Retinal pigment epithelial cell (primary cell): ENCODE measurements around the gene SNX9.

Experiments
- DNase-seq: peaks from one replicate; pipeline ENCODE4 v3.0.0-alpha.2; 2010; ENCODE audit warnings: low read depth
- H3K4me3 ChIP-seq: 2 replicates; pipeline ENCODE4 v1.5.1; 2011; ENCODE audit warnings: mild to moderate bottlenecking, low read length, control low read depth, moderate library complexity
- TF ChIP-seq, protein P1 (sequence below): conservative IDR thresholded peaks from 2 replicates; pipeline ENCODE4 v1.5.1; 2011; ENCODE audit warnings: low read depth, low read length, control low read depth, inconsistent platforms

Gene SNX9

GRCh38 chr6:157925771-157926170 is 102.7 kb downstream of the SNX9 start:
- no peak overlapping the region for H3K4me3 ChIP-seq
- TF ChIP-seq, protein P1, sequence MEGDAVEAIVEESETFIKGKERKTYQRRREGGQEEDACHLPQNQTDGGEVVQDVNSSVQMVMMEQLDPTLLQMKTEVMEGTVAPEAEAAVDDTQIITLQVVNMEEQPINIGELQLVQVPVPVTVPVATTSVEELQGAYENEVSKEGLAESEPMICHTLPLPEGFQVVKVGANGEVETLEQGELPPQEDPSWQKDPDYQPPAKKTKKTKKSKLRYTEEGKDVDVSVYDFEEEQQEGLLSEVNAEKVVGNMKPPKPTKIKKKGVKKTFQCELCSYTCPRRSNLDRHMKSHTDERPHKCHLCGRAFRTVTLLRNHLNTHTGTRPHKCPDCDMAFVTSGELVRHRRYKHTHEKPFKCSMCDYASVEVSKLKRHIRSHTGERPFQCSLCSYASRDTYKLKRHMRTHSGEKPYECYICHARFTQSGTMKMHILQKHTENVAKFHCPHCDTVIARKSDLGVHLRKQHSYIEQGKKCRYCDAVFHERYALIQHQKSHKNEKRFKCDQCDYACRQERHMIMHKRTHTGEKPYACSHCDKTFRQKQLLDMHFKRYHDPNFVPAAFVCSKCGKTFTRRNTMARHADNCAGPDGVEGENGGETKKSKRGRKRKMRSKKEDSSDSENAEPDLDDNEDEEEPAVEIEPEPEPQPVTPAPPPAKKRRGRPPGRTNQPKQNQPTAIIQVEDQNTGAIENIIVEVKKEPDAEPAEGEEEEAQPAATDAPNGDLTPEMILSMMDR: no peak
- no peak for DNase-seq

GRCh38 chr6:157927011-157927410 is 104.0 kb downstream of the SNX9 start:
- H3K4me3 ChIP-seq: no peak overlapping the region
- TF ChIP-seq, protein P1: no peak
- no peak for DNase-seq

- TF ChIP-seq, protein P1: no peak
- DNase-seq: no peak
- no peak overlapping the region for H3K4me3 ChIP-seq
Observed at GRCh38 chr6:157928428-157928827, 105.4 kb downstream of the SNX9 start.

DNA sequence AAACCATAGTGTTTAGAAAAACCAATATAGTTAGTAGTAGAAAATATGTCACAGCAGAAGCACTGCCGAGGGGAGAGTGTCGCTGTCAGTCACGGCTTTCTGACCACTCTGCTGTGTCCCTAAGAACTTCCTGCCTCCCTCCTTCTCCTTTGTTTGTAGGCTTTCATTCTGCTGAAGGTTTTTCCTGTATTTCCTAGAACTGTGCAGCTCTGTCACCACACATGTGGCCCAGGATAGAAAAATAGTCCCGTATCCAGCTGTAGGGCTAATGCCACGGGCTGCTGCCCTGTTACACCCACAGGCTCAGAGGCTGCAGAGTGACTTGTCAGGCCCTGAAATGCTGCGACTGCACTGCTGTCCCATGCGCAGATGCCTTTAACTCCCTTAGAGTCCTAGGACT is 106.0 kb downstream of the SNX9 start:
- DNase-seq: no peak

GRCh38 chr6:157929765-157930319 is 106.8 kb downstream of the SNX9 start:
- DNase-seq: no peak
- H3K4me3 ChIP-seq: no peak overlapping the region
- TF ChIP-seq, protein P1: no peak

More for the DNA sequence above, 106.0 kb downstream of the SNX9 start:
- TF ChIP-seq, protein P1: no peak
- no peak overlapping the region for H3K4me3 ChIP-seq

- DNase-seq: no peak
- TF ChIP-seq, protein P1: no peak
- H3K4me3 ChIP-seq: no peak overlapping the region
Observed at GRCh38 chr6:157935786-157936185, 112.7 kb downstream of the SNX9 start.

DNA sequence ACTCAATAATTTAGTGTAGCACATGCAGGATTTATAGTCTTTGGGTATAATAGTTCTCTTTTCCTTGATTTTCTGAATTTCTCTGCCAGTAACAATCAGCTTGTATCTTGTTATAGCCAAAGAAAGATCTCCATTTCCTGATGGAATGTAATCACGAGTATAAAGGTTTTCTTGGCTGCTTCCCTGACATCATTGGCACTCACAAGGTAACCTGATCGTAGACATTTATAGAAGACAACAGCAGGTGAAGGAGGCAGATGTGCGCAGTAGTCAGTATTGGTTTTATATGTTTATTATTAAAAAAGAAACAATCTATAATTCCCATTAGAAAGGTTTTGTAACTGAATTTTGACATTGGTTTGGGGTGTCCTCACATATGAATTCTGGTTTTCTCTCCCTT is 114.3 kb downstream of the SNX9 start:
- DNase-seq: no peak
- H3K4me3 ChIP-seq: no peak overlapping the region
- TF ChIP-seq, protein P1: no peak
